Measurements from ENCODE around the gene RHOT2. TPM values are rescaled to one million over a fixed set of nuclear protein-coding genes. Genes with fewer than 3 reads are reported as not detected.

RHOT2 gene
- total RNA-seq, 1 donor from 2014 or later: 93.2 TPM

DNA sequence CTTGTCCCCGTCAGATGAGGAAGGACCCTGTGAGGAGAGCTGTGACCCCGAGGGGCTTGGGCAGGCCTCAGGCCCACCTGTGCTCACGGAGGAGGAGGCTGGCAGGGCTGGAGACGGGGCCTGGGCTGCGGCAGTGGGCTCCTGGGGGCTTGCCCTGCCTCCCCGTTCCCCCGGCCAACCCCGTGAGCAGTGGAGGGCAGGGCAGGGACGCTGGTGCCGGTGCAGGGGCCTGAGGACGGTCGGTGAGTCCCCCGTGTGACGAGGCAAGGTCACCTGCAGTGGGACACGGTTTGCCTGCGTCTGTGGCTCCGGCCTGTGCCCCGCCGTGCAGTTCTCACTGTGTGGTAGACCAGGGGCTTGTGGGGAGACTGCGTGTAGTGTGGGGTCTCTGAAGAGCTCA, 8.3 kb upstream of the RHOT2 start:
- Mint-ChIP-seq H3K4me1 (ENCODE audit: low read depth, unreplicated experiment) (no peaks in the 10 kb centered on the region), H3K27me3 (ENCODE audit: low read depth, unreplicated experiment) (no peaks in the 10 kb centered on the region), H3K4me3 (ENCODE audit: unreplicated experiment) (no peak overlapping the region), H3K27ac (ENCODE audit: unreplicated experiment) (no peak overlapping the region), H3K9me3 (ENCODE audit: unreplicated experiment) (no peaks in the 10 kb centered on the region), H3K36me3 (ENCODE audit: low read depth, unreplicated experiment) (peaks cover 2% of the 10 kb centered on the region)
- H4K20me1 ChIP-seq (ENCODE audit: insufficient read depth, low read length): no peaks in the 10 kb centered on the region
- H2AFZ ChIP-seq (ENCODE audit: low read depth, low read length): no peak overlapping the region
- H3K9ac ChIP-seq (ENCODE audit: low read length): no peak overlapping the region
- no peaks in the 10 kb centered on the region for H3K9me3 ChIP-seq (ENCODE audit: insufficient read depth, low read depth, low read length)
- FAIRE-seq (no peak), DNase-seq (ENCODE audit: low read depth) (no peak)
- no peak overlapping the region for H3K4me3 ChIP-seq (ENCODE audit: insufficient read depth, low read depth, low read length)
- H3K4me1 ChIP-seq (ENCODE audit: insufficient read depth, low read length): no peaks in the 10 kb centered on the region
- no peak overlapping the region for H3K27ac ChIP-seq (ENCODE audit: low read depth, low read length)
- H3K79me2 ChIP-seq (ENCODE audit: insufficient read depth, low read length): no peaks in the 10 kb centered on the region
- TF ChIP-seq EZH2 (IDR thresholded peaks at IDR 0.05; ENCODE audit: insufficient read depth, low read length) (no peak), CTCF (IDR thresholded peaks at IDR 0.05; ENCODE audit: insufficient read depth, low read depth, low read length) (no peak)
- no peaks in the 10 kb centered on the region for H3K36me3 ChIP-seq (ENCODE audit: insufficient read depth, low read length)
- H3K27me3 ChIP-seq (ENCODE audit: insufficient read depth, low read length): no peaks in the 10 kb centered on the region
- H3K4me2 ChIP-seq (ENCODE audit: low read length): no peak overlapping the region

DNA sequence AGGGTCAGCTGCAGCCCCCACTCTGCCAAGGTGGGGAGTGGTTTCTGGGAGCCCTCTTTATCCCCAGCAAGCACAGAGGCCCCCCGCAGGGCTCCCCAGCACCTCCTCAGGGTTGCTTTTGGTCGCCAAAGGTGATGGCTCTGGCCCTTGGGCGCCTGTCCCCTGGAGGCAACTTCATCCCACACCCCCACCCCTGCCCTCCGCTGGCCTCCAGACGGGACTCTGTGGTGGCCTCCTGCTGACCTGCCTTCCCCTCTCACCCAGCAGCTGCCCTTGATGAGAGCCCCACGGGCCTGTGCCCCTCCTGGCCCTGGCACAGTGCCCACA, 7.8 kb upstream of the RHOT2 start:
- Histone ChIP-seq H3K27me3 (ENCODE audit: insufficient read depth, low read length) (no peaks in the 10 kb centered on the region), H3K9ac (ENCODE audit: low read length) (no peak overlapping the region), H3K79me2 (ENCODE audit: insufficient read depth, low read length) (no peaks in the 10 kb centered on the region), H3K27ac (ENCODE audit: low read depth, low read length) (no peak overlapping the region), H3K4me1 (ENCODE audit: insufficient read depth, low read length) (no peaks in the 10 kb centered on the region), H2AFZ (ENCODE audit: low read depth, low read length) (peak overlapping the region; percentile 47), H3K9me3 (ENCODE audit: insufficient read depth, low read depth, low read length) (no peaks in the 10 kb centered on the region), H3K36me3 (ENCODE audit: insufficient read depth, low read length) (no peaks in the 10 kb centered on the region), H3K4me3 (ENCODE audit: insufficient read depth, low read depth, low read length) (no peak overlapping the region), H3K4me2 (ENCODE audit: low read length) (no peak overlapping the region), H4K20me1 (ENCODE audit: insufficient read depth, low read length) (no peaks in the 10 kb centered on the region)
- no peaks in the 10 kb centered on the region for H3K9me3 Mint-ChIP-seq (ENCODE audit: unreplicated experiment)
- H3K4me3 Mint-ChIP-seq (ENCODE audit: unreplicated experiment): no peak overlapping the region
- H3K27me3 Mint-ChIP-seq (ENCODE audit: low read depth, unreplicated experiment): no peaks in the 10 kb centered on the region
- H3K36me3 Mint-ChIP-seq (ENCODE audit: low read depth, unreplicated experiment): peaks cover 2% of the 10 kb centered on the region
- DNase-seq (ENCODE audit: low read depth): no peak
- H3K27ac Mint-ChIP-seq (ENCODE audit: unreplicated experiment): no peak overlapping the region
- no peak for FAIRE-seq
- H3K4me1 Mint-ChIP-seq (ENCODE audit: low read depth, unreplicated experiment): no peaks in the 10 kb centered on the region
- no peak for TF ChIP-seq CTCF (IDR thresholded peaks at IDR 0.05; ENCODE audit: insufficient read depth, low read depth, low read length)
- no peak for TF ChIP-seq EZH2 (IDR thresholded peaks at IDR 0.05; ENCODE audit: insufficient read depth, low read length)

- Histone ChIP-seq H3K4me1 (ENCODE audit: insufficient read depth, low read length) (no peaks in the 10 kb centered on the region), H4K20me1 (ENCODE audit: insufficient read depth, low read length) (no peaks in the 10 kb centered on the region), H2AFZ (ENCODE audit: low read depth, low read length) (peak overlapping the region; percentile 47), H3K4me2 (ENCODE audit: low read length) (peak overlapping the region; percentile 44), H3K9ac (ENCODE audit: low read length) (no peak overlapping the region), H3K9me3 (ENCODE audit: insufficient read depth, low read depth, low read length) (no peaks in the 10 kb centered on the region), H3K27ac (ENCODE audit: low read depth, low read length) (no peak overlapping the region), H3K36me3 (ENCODE audit: insufficient read depth, low read length) (no peaks in the 10 kb centered on the region), H3K79me2 (ENCODE audit: insufficient read depth, low read length) (no peaks in the 10 kb centered on the region), H3K4me3 (ENCODE audit: insufficient read depth, low read depth, low read length) (no peak overlapping the region), H3K27me3 (ENCODE audit: insufficient read depth, low read length) (no peaks in the 10 kb centered on the region)
- peaks cover 2% of the 10 kb centered on the region for H3K36me3 Mint-ChIP-seq (ENCODE audit: low read depth, unreplicated experiment)
- H3K27me3 Mint-ChIP-seq (ENCODE audit: low read depth, unreplicated experiment): no peaks in the 10 kb centered on the region
- H3K9me3 Mint-ChIP-seq (ENCODE audit: unreplicated experiment): no peaks in the 10 kb centered on the region
- H3K27ac Mint-ChIP-seq (ENCODE audit: unreplicated experiment): no peak overlapping the region
- FAIRE-seq (no peak), DNase-seq (ENCODE audit: low read depth) (peak; percentile 32)
- no peaks in the 10 kb centered on the region for H3K4me1 Mint-ChIP-seq (ENCODE audit: low read depth, unreplicated experiment)
- H3K4me3 Mint-ChIP-seq (ENCODE audit: unreplicated experiment): no peak overlapping the region
- TF ChIP-seq EZH2 (IDR thresholded peaks at IDR 0.05; ENCODE audit: insufficient read depth, low read length): no peak
- TF ChIP-seq CTCF (IDR thresholded peaks at IDR 0.05; ENCODE audit: insufficient read depth, low read depth, low read length): peak; percentile 2
Measured at GRCh38 chr16:660459-661183, 7.3 kb upstream of the RHOT2 start.
